Transverse colon (tissue), 4 donors: ENCODE data around the gene TMEM33.

Experiments
- POLR2A ChIP-seq: fragments of 450-650 bp; IDR thresholded peaks from one replicate; pipeline ENCODE4 v1.6.1; 2016; ENCODE audit warnings: antibody characterized with exemption, mild to moderate bottlenecking, moderate library complexity
- POLR2AphosphoS5 ChIP-seq, 3 donors: sonication (generic); formaldehyde crosslinking; IDR thresholded peaks; one replicate each; pipeline ENCODE4 v1.6.1; 2016; ENCODE audit warnings: antibody characterized with exemption in 3 of 3
- TF ChIP-seq, protein P1 (sequence below), 5 experiments: fragments of 200-600 bp in 3 of 5; fragments of 450-650 bp in 2 of 5; sonication (generic) in 3 of 5; IDR thresholded peaks; 1 replicate in 2 of 5; 2 replicates in 3 of 5; pipeline ENCODE4 v1.5.1; 2016 to 2017; ENCODE audit warnings: antibody characterized with exemption in 5 of 5, inconsistent platforms in 3 of 5, mild to moderate bottlenecking in 2 of 5, moderate library complexity in 1 of 5

DNA sequence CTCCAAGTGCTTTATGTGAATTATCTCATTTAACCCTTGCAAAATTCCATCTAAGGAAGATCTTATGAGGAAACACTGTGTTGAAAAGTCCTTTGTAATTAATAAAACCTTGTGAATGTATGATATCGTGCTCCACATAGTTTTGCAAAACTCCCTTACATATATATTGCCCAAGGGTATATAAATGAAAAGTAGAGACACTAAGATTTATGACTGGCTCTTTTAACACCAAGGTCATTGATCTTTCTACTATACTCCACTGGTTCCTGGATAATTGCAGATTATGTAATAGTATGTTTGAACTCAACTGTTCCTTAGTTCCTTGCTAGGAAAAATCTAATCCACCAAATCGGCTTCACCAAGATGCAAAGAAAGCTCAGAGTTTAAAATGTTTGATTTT is 48.0 kb upstream of the TMEM33 start:
- TF ChIP-seq POLR2A = no peak
- TF ChIP-seq, protein P1, sequence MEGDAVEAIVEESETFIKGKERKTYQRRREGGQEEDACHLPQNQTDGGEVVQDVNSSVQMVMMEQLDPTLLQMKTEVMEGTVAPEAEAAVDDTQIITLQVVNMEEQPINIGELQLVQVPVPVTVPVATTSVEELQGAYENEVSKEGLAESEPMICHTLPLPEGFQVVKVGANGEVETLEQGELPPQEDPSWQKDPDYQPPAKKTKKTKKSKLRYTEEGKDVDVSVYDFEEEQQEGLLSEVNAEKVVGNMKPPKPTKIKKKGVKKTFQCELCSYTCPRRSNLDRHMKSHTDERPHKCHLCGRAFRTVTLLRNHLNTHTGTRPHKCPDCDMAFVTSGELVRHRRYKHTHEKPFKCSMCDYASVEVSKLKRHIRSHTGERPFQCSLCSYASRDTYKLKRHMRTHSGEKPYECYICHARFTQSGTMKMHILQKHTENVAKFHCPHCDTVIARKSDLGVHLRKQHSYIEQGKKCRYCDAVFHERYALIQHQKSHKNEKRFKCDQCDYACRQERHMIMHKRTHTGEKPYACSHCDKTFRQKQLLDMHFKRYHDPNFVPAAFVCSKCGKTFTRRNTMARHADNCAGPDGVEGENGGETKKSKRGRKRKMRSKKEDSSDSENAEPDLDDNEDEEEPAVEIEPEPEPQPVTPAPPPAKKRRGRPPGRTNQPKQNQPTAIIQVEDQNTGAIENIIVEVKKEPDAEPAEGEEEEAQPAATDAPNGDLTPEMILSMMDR (IDR thresholded peaks at IDR 0.05) = no peak
- TF ChIP-seq POLR2AphosphoS5 (IDR thresholded peaks at IDR 0.05) = no peak
